Raji (cell line): ENCODE data around the gene SRXN1.

Experiments
- POLR2A ChIP-seq: IDR thresholded peaks from 2 replicates; pipeline ENCODE4 v1.6.1; 2011; ENCODE audit warnings: low read depth, low read length, control low read depth; ENCODE audit not compliant: insufficient read depth

Gene SRXN1

DNA sequence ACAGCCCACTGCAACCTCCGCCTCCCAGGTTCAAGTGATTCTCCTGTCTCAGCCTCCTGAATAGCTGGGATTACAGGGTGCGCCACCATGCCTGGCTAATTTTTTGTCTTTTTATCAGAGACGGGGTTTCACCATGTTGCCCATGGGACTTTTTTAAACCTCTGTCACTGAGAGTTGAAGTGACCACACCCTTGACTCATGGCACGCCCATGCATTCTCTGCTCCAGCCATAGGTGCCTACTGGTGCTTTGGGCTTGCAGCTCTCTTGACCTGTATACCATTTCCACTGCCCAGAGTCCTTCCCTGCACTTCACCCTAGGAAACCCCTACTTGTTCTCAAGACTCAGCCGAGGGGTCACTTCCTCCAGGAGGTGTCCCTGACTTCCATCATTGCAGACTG is 25.0 kb upstream of the SRXN1 start:
- no peak for TF ChIP-seq POLR2A

DNA sequence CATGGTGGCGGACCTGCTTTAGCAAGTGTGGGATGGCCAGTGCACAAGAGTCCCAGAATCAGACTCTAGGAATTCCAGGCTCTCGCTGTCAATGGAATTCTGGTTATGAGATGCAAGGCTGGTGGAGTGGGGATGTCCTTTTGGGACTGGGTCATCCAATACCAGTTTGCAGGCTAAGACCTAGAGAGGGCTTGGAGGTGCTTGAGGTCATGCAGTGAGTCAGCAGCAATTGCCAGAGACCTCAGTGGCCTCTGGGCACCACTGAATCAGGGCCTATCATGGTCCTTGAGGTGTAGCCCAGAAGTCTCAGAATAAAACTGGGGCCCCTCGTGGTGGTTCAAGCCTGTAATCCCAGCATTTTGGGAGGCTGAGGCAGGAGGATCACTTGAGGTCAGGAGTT is 24.0 kb upstream of the SRXN1 start:
- TF ChIP-seq POLR2A, result no peak

DNA sequence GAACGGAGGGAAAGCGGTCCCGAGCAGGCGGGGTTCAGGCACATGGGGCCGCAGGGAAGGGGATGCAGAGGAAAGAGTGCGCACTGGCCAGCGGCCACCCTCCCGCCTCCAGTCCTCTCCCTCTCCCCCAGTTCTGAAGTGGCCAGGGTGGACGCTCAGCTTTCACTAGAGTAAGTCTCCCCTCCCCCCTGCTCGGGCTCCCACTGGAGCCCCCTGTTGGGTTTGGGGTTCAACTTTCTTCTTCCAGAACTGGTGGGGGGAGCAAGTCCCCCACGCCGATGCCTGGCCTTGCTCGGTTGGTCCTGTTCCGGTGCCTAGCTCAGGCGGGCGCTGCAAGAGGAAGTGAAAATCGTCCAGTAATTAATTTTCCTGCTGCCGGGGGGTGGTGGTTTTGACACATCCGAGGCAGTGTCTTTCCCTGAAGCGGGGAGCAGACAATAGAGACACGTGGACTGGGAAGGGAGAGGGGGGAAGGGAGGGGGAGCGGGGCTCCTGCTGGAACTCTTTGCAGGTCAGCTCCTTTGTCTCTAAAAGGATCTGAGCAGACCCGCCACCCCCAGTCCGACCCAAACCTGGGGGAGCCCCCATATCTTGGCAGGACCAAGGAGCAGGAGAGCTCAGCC is 23.4 kb upstream of the SRXN1 start:
- no peak for TF ChIP-seq POLR2A

- TF ChIP-seq POLR2A, result no peak
Measured at GRCh38 chr20:675453-676314, 22.7 kb upstream of the SRXN1 start, which contains the start of gene SCRT2. SCRT2 (minus strand) TSS chr20:675802; CDS start chr20:675601, 201 bp downstream.

GRCh38 chr20:675033-675452 is 22.0 kb upstream of the SRXN1 start:
- TF ChIP-seq POLR2A, result no peak

DNA sequence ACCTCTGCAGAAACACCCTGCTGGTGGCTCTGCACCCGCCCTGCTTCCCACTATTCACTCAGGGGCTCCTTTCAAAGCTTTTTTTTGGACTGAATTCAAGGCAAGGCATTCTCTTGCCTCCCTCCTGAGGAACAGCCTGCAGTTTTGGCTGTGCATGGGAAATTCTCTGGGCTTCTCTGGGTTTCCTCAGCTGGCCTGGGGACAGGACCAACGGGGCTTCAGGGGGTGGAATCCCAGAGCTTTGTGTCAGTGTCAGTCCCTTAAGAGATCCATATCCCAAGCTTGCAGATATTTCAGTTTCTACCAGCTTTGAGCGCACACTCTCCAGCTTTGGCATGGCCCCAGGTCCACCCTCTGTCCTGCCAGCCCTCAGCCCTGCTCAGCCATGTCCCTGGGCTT is 20.6 kb upstream of the SRXN1 start:
- no peak for TF ChIP-seq POLR2A

DNA sequence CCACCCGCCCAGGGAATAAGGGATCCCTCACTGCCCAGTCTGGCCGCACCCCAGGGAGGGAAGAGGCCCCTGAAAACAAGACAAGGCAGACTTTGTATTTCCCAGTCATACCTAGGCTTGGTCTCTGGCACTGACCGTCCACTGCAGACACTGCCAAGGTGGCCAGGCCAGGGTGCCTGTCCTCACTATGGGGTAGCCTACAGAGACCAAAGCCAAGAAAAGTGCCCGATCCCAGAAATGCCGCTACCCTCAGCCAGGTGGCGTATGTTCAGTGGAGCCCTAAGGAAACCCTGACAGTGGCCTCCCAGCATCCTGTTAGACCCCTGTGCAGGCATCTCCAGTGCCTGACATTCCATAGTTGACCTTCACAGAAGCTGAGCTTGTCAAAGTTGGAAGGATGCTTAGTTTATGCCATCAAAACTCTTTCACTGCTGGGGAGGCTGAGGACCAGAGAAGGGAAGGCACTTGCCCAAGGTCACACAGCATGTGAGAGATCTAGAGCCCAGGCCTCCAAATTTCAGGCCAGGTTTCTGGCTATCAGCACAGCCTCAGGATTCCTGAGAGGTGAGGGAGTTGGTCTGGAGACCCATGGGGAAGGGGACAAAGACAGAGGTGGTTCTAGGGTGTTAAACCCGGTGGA is 20.1 kb upstream of the SRXN1 start:
- no peak for TF ChIP-seq POLR2A

DNA sequence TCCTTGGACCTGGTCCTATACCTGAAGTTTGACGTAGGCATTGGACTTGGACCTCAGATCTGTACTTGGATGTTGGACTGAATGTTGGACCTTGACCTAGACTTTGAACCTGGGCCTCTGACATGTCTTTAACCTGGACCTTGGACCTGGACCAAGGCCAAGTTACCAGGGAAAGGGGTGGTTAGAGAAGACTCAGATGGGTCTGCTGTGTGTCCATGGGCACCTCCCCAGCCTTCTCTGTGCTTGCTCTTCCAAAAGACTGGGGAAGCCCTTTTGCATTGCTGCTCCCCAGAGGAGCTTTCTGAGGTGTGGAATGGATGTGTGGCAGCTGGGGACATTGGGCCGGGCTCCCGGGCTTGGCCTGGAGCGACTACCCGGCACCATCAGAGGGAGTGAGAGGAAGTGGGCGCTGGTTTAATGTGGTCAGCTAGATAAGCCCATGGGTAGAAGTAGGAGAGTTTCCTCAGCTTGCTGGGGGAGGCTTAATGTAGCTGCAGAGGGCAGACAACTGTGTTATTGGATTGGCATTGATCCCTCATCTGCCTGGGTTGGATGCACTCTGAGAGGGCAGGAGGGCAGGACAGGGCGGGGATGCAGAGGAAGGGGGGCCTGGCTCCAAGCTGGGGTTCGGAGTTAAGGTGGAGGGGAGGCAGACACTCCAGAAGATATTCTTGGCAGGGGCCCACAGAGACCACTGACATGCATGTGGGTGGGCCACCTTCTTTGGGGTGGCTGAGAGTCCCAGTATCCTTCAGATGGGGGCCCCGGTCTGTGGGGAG is 18.4 kb upstream of the SRXN1 start:
- no peak for TF ChIP-seq POLR2A

- TF ChIP-seq POLR2A, result no peak
Measured at GRCh38 chr20:669573-669972, 16.6 kb upstream of the SRXN1 start.

- no peak for TF ChIP-seq POLR2A
Measured at GRCh38 chr20:668638-669037, 15.6 kb upstream of the SRXN1 start.

GRCh38 chr20:668050-668449 is 15.1 kb upstream of the SRXN1 start:
- TF ChIP-seq POLR2A, result no peak

- TF ChIP-seq POLR2A, result no peak
Measured at GRCh38 chr20:667351-668034, 14.5 kb upstream of the SRXN1 start.

DNA sequence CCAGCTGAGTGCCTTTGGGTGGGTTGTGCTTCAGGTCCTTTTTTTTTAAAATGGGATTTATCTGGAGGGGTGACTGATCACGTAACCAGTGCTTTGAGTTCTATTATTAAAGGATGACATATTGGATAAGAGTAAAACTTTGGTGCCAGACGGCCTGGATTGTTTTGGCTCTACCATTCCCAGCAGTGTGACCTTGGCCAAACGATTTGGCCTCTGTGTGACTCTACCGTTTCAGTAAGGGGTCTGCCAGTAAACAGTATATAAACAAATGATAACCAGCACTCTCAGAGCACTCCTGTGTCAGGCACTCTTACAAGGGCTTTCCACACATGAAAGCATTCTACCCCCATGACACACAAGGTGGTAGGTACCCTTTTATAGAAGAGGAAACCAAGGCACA is 13.9 kb upstream of the SRXN1 start:
- no peak for TF ChIP-seq POLR2A

DNA sequence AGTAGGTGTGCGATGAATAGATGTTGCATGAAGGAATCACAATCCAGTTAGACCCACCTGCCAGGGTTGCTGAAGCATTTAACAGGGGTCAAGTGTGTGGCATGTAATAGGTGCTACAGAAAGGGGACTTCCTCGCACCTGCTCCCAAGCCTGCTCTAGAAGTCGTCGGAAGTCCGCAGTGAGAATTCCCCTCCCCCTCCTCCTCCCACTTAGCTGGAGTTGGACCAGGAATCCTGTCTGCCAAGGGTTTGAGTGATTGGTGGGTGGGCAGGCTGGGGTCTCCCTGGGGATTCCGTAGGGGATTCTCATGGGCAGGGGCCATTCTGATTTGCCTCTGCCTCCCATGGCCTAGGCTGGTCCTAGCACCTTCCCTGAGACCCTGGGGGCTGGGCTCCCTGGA is 12.3 kb upstream of the SRXN1 start:
- no peak for TF ChIP-seq POLR2A

- TF ChIP-seq POLR2A, result no peak
Measured at GRCh38 chr20:664576-664975, 11.6 kb upstream of the SRXN1 start.

- TF ChIP-seq POLR2A, result no peak
Measured at GRCh38 chr20:664151-664550, 11.2 kb upstream of the SRXN1 start.
